Subcutaneous adipose tissue (tissue), 4 donors: ENCODE data around the gene ADK. TPM values are rescaled to one million over a fixed set of nuclear protein-coding genes. Genes with fewer than 3 reads are reported as not detected.

Experiments
- CTCF ChIP-seq: fragments of 450-650 bp; IDR thresholded peaks from one replicate; pipeline ENCODE4 v1.5.1; 2016; ENCODE audit warnings: low read depth, mild to moderate bottlenecking, control low read depth, antibody characterized with exemption, moderate library complexity
- total RNA-seq, 4 donors: library from RNA; depleted of rRNA; stranded (reverse); fragments of >200 nt; gene quantifications; one replicate each; pipeline ENCODE4 v1.1.0, GENCODE V29; 2016

ADK gene
- total RNA-seq, 4 donors from 2014 or later, result 21.7 to 52.2 (median 38.8) TPM

- no peak for TF ChIP-seq CTCF
Measured at GRCh38 chr10:74244097-74244685, 93.2 kb downstream of the ADK start.

GRCh38 chr10:74244807-74245206, 93.8 kb downstream of the ADK start:
- TF ChIP-seq CTCF, result no peak

- TF ChIP-seq CTCF, result no peak
Measured at GRCh38 chr10:74246495-74246894, 95.5 kb downstream of the ADK start.

GRCh38 chr10:74249865-74250264, 98.8 kb downstream of the ADK start:
- no peak for TF ChIP-seq CTCF

- no peak for TF ChIP-seq CTCF
Measured at GRCh38 chr10:74255214-74255613, 104.2 kb downstream of the ADK start.

GRCh38 chr10:74255888-74256357, 104.9 kb downstream of the ADK start:
- TF ChIP-seq CTCF, result no peak

- no peak for TF ChIP-seq CTCF
Measured at GRCh38 chr10:74262856-74263255, 111.8 kb downstream of the ADK start.
